ENCODE results near the gene SRGAP1. TPM values are rescaled to one million over a fixed set of nuclear protein-coding genes. Genes with fewer than 3 reads are reported as not detected.

The SRGAP1 gene
- total RNA-seq, 1 donor = 26.1 TPM

- Histone ChIP-seq H3K4me3 (ENCODE audit: insufficient read depth, low read length) (no peak overlapping the region), H3K79me2 (ENCODE audit: insufficient read depth, low read length) (peaks cover 38% of the 10 kb centered on the region), H3K4me1 (ENCODE audit: insufficient read depth, low read length) (peaks cover 5% of the 10 kb centered on the region), H3K9me3 (ENCODE audit: low read depth, low read length) (no peaks in the 10 kb centered on the region), H4K20me1 (ENCODE audit: insufficient read depth, low read length) (no peaks in the 10 kb centered on the region), H3K36me3 (ENCODE audit: insufficient read depth, low read length) (peaks cover 15% of the 10 kb centered on the region), H3K27me3 (ENCODE audit: insufficient read depth, low read length) (no peaks in the 10 kb centered on the region), H3K27ac (ENCODE audit: low read depth, low read length) (no peak overlapping the region), H2AFZ (ENCODE audit: low read length) (no peak overlapping the region), H3K4me2 (ENCODE audit: insufficient read depth, low read length) (no peak overlapping the region)
- no peak for TF ChIP-seq CTCF (IDR thresholded peaks at IDR 0.05; ENCODE audit: extremely low read depth, low read depth, low read length)
- no peak for DNase-seq (ENCODE audit: insufficient read length, low spot score, missing footprints)
These were observed 174.0 kb downstream of the SRGAP1 start for GRCh38 chr12:64018524-64018923.

- Histone ChIP-seq H3K79me2 (ENCODE audit: insufficient read depth, low read length) (peaks cover 32% of the 10 kb centered on the region), H3K27ac (ENCODE audit: low read depth, low read length) (no peak overlapping the region), H2AFZ (ENCODE audit: low read length) (no peak overlapping the region), H3K4me1 (ENCODE audit: insufficient read depth, low read length) (peaks cover 5% of the 10 kb centered on the region), H3K4me2 (ENCODE audit: insufficient read depth, low read length) (no peak overlapping the region), H3K36me3 (ENCODE audit: insufficient read depth, low read length) (peaks cover 15% of the 10 kb centered on the region), H3K9me3 (ENCODE audit: low read depth, low read length) (no peaks in the 10 kb centered on the region), H4K20me1 (ENCODE audit: insufficient read depth, low read length) (no peaks in the 10 kb centered on the region), H3K27me3 (ENCODE audit: insufficient read depth, low read length) (no peaks in the 10 kb centered on the region), H3K4me3 (ENCODE audit: insufficient read depth, low read length) (no peak overlapping the region)
- DNase-seq (ENCODE audit: insufficient read length, low spot score, missing footprints) = no peak
- no peak for TF ChIP-seq CTCF (IDR thresholded peaks at IDR 0.05; ENCODE audit: extremely low read depth, low read depth, low read length)
These were observed 174.6 kb downstream of the SRGAP1 start for GRCh38 chr12:64019101-64019500.

- no peaks in the 10 kb centered on the region for H4K20me1 ChIP-seq (ENCODE audit: insufficient read depth, low read length)
- H3K36me3 ChIP-seq (ENCODE audit: insufficient read depth, low read length) = peaks cover 15% of the 10 kb centered on the region
- TF ChIP-seq CTCF (IDR thresholded peaks at IDR 0.05; ENCODE audit: extremely low read depth, low read depth, low read length) = no peak
- H3K4me3 ChIP-seq (ENCODE audit: insufficient read depth, low read length) = no peak overlapping the region
- H3K27me3 ChIP-seq (ENCODE audit: insufficient read depth, low read length) = no peaks in the 10 kb centered on the region
- H3K79me2 ChIP-seq (ENCODE audit: insufficient read depth, low read length) = peaks cover 28% of the 10 kb centered on the region
- H3K27ac ChIP-seq (ENCODE audit: low read depth, low read length) = no peak overlapping the region
- H3K4me1 ChIP-seq (ENCODE audit: insufficient read depth, low read length) = peaks cover 4% of the 10 kb centered on the region
- no peak for DNase-seq (ENCODE audit: insufficient read length, low spot score, missing footprints)
- H3K9me3 ChIP-seq (ENCODE audit: low read depth, low read length) = no peaks in the 10 kb centered on the region
- H3K4me2 ChIP-seq (ENCODE audit: insufficient read depth, low read length) = no peak overlapping the region
- no peak overlapping the region for H2AFZ ChIP-seq (ENCODE audit: low read length)
These were observed 175.2 kb downstream of the SRGAP1 start for GRCh38 chr12:64019654-64020053.

GRCh38 chr12:64025174-64025958, 180.9 kb downstream of the SRGAP1 start:
- Histone ChIP-seq H3K27ac (ENCODE audit: low read depth, low read length) (no peak overlapping the region), H3K9me3 (ENCODE audit: low read depth, low read length) (no peaks in the 10 kb centered on the region), H2AFZ (ENCODE audit: low read length) (no peak overlapping the region), H3K36me3 (ENCODE audit: insufficient read depth, low read length) (peaks cover 6% of the 10 kb centered on the region), H3K4me1 (ENCODE audit: insufficient read depth, low read length) (peaks cover 33% of the 10 kb centered on the region), H3K27me3 (ENCODE audit: insufficient read depth, low read length) (no peaks in the 10 kb centered on the region), H4K20me1 (ENCODE audit: insufficient read depth, low read length) (no peaks in the 10 kb centered on the region), H3K4me3 (ENCODE audit: insufficient read depth, low read length) (no peak overlapping the region), H3K79me2 (ENCODE audit: insufficient read depth, low read length) (peaks cover 13% of the 10 kb centered on the region), H3K4me2 (ENCODE audit: insufficient read depth, low read length) (no peak overlapping the region)
- TF ChIP-seq CTCF (IDR thresholded peaks at IDR 0.05; ENCODE audit: extremely low read depth, low read depth, low read length) = no peak
- no peak for DNase-seq (ENCODE audit: insufficient read length, low spot score, missing footprints)
